IMR-90 (cell line): ENCODE measurements around the gene CPLX1. TPM values are rescaled to one million over a fixed set of nuclear protein-coding genes. Genes with fewer than 3 reads are reported as not detected.

Experiments used
- ATAC-seq: fragments of 200-7000 bp; cut with Tn5 transposase; 2 replicates; pipeline ENCODE4 v1.9.1; 2020; ENCODE audit warnings: low read depth, mild to moderate bottlenecking, moderate library complexity
- BruUV-seq: library from RNA; stranded (reverse); fragments of 400-500 nt; replicated peaks from 2 replicates; lab custom pipeline; 2021; lab: Mats Ljungman, UMichigan
- CTCF ChIA-PET: fragments of 300-600 bp; formaldehyde crosslinking; extraction: SDS; loops from one replicate; lab custom pipeline; 2021; ENCODE audit warnings: antibody characterized with exemption; lab: Yijun Ruan, JAX
- POLR2A ChIA-PET: fragments of 300-600 bp; sonication (Branson Sonifier 250); formaldehyde crosslinking; loops from one replicate; lab custom pipeline; 2022; ENCODE audit warnings: antibody characterized with exemption; ENCODE audit not compliant: unreplicated experiment; lab: Charles Lee
- DNase-seq: peaks from one replicate; pipeline ENCODE4 v3.0.0; 2013
- H2AFZ ChIP-seq: replicated peaks from 2 replicates; pipeline ENCODE3; 2013; ENCODE audit warnings: low read length, mild to moderate bottlenecking; ENCODE audit not compliant: poor library complexity
- H2AK5ac ChIP-seq: 2 replicates; pipeline ENCODE4 v1.6.1; 2013; ENCODE audit warnings: low read depth, low read length, inconsistent platforms
- H2AK9ac ChIP-seq: replicated peaks from 2 replicates; pipeline ENCODE3; 2013; ENCODE audit warnings: mild to moderate bottlenecking, low read depth, low read length, moderate library complexity; ENCODE audit not compliant: poor library complexity
- H2BK120ac ChIP-seq: 2 replicates; pipeline ENCODE4 v1.6.1; 2013; ENCODE audit warnings: low read depth, low read length, inconsistent platforms
- H2BK15ac ChIP-seq: 3 replicates; pipeline ENCODE4 v1.6.1; 2013; ENCODE audit warnings: low read depth, low read length, inconsistent platforms
- H2BK20ac ChIP-seq: 2 replicates; pipeline ENCODE4 v1.6.1; 2013; ENCODE audit warnings: low read depth, mild to moderate bottlenecking, inconsistent platforms, low read length, moderate library complexity
- H2BK5ac ChIP-seq: 2 replicates; pipeline ENCODE4 v1.6.1; 2013; ENCODE audit warnings: mild to moderate bottlenecking, low read depth, low read length, inconsistent platforms; ENCODE audit not compliant: poor library complexity, severe bottlenecking
- H3K14ac ChIP-seq: replicated peaks from 2 replicates; pipeline ENCODE4 v1.6.1; 2013; ENCODE audit warnings: low read depth, low read length, inconsistent platforms
- H3K18ac ChIP-seq: 2 replicates; pipeline ENCODE4 v1.6.1; 2013; ENCODE audit warnings: low read depth, low read length, control low read depth
- H3K23ac ChIP-seq: 2 replicates; pipeline ENCODE4 v1.6.1; 2013; ENCODE audit warnings: low read depth, low read length, inconsistent platforms
- H3K27ac ChIP-seq: 2 replicates; pipeline ENCODE4 v1.5.1; 2013; ENCODE audit warnings: mild to moderate bottlenecking, control low read depth, low read length; ENCODE audit not compliant: insufficient read depth
- H3K27me3 ChIP-seq: 2 replicates; pipeline ENCODE4 v1.6.1; 2013; ENCODE audit warnings: low read length; ENCODE audit not compliant: control insufficient read depth, insufficient read depth
- H3K36me3 ChIP-seq: 2 replicates; pipeline ENCODE4 v1.6.1; 2013; ENCODE audit warnings: low read length, mixed read lengths; ENCODE audit not compliant: control insufficient read depth, insufficient read depth
- H3K4ac ChIP-seq: 2 replicates; pipeline ENCODE4 v1.6.1; 2013; ENCODE audit warnings: low read depth, low read length, inconsistent platforms
- H3K4me1 ChIP-seq: 2 replicates; pipeline ENCODE4 v1.6.1; 2013; ENCODE audit warnings: low read length, mixed read lengths; ENCODE audit not compliant: control insufficient read depth, insufficient read depth
- H3K4me2 ChIP-seq: 2 replicates; pipeline ENCODE4 v1.6.1; 2013; ENCODE audit warnings: low read depth, mild to moderate bottlenecking, control low read depth, low read length, moderate library complexity
- H3K4me3 ChIP-seq: 2 replicates; pipeline ENCODE4 v1.5.1; 2013; ENCODE audit warnings: low read depth, mild to moderate bottlenecking, control low read depth, low read length, moderate library complexity; ENCODE audit not compliant: insufficient read depth
- H3K56ac ChIP-seq: 2 replicates; pipeline ENCODE4 v1.6.1; 2013; ENCODE audit warnings: low read length, inconsistent platforms; ENCODE audit not compliant: insufficient read depth; ENCODE audit errors: extremely low read depth
- H3K79me1 ChIP-seq, 2 experiments: 2 replicates each; pipeline ENCODE4 v1.6.1; 2013; ENCODE audit warnings: low read length in 2 of 2, inconsistent platforms in 1 of 2, low read depth in 1 of 2
- H3K9ac ChIP-seq: 2 replicates; pipeline ENCODE4 v1.6.1; 2013; ENCODE audit warnings: low read depth, low read length, control low read depth
- H3K9me1 ChIP-seq: 2 replicates; pipeline ENCODE4 v1.6.1; 2013; ENCODE audit warnings: low read length, inconsistent platforms; ENCODE audit not compliant: insufficient read depth
- H3K9me3 ChIP-seq: 2 replicates; pipeline ENCODE4 v1.6.1; 2013; ENCODE audit warnings: low read length; ENCODE audit not compliant: control insufficient read depth, insufficient read depth
- H4K20me1 ChIP-seq: 2 replicates; pipeline ENCODE4 v1.6.1; 2013; ENCODE audit warnings: low read length, inconsistent platforms; ENCODE audit not compliant: insufficient read depth
- H4K5ac ChIP-seq: 2 replicates; pipeline ENCODE4 v1.6.1; 2013; ENCODE audit warnings: mild to moderate bottlenecking, low read depth, low read length, control low read depth
- H4K8ac ChIP-seq, 2 experiments: 2 replicates each; pipeline ENCODE4 v1.6.1; 2013; ENCODE audit warnings: low read depth in 2 of 2, low read length in 2 of 2, control low read depth in 1 of 2, inconsistent platforms in 1 of 2
- H4K91ac ChIP-seq: 2 replicates; pipeline ENCODE4 v1.6.1; 2013; ENCODE audit warnings: low read depth, low read length, inconsistent platforms; ENCODE audit not compliant: insufficient read depth
- BHLHE40 ChIP-seq: fragments of 150-350 bp; IDR thresholded peaks from 2 replicates; pipeline ENCODE4 v1.6.1; 2016; ENCODE audit warnings: mild to moderate bottlenecking, low read depth, low read length
- CEBPB ChIP-seq: IDR thresholded peaks from 2 replicates; pipeline ENCODE4 v1.6.1; 2012; ENCODE audit warnings: low read depth, low read length, improper control_type of control experiment
- CHD1 ChIP-seq: IDR thresholded peaks from 2 replicates; pipeline ENCODE4 v1.6.1; 2012; ENCODE audit warnings: low read depth, low read length, improper control_type of control experiment
- CTCF ChIP-seq: conservative IDR thresholded peaks from 2 replicates; pipeline ENCODE4 v1.5.1; 2012; ENCODE audit warnings: mild to moderate bottlenecking, low read depth, low read length, improper control_type of control experiment
- FOS ChIP-seq: fragments of 150-350 bp; IDR thresholded peaks from 2 replicates; pipeline ENCODE4 v1.6.1; 2016; ENCODE audit warnings: low read depth, low read length
- MAFK ChIP-seq: IDR thresholded peaks from 2 replicates; pipeline ENCODE4 v1.6.1; 2012; ENCODE audit warnings: low read depth, low read length, improper control_type of control experiment
- MAZ ChIP-seq: IDR thresholded peaks from 2 replicates; pipeline ENCODE4 v1.6.1; 2012; ENCODE audit warnings: low read depth, mild to moderate bottlenecking, low read length, improper control_type of control experiment, moderate library complexity, borderline replicate concordance
- MXI1 ChIP-seq: IDR thresholded peaks from 2 replicates; pipeline ENCODE4 v1.6.1; 2012; ENCODE audit warnings: low read depth, mild to moderate bottlenecking, low read length, moderate library complexity, borderline replicate concordance
- NFE2L2 ChIP-seq: fragments of 150-350 bp; IDR thresholded peaks from 2 replicates; pipeline ENCODE4 v1.6.1; 2016; ENCODE audit warnings: low read depth, mild to moderate bottlenecking, low read length
- POLR2A ChIP-seq: IDR thresholded peaks from 2 replicates; pipeline ENCODE4 v1.6.1; 2012; ENCODE audit warnings: mild to moderate bottlenecking, low read depth, low read length
- RAD21 ChIP-seq: IDR thresholded peaks from 2 replicates; pipeline ENCODE4 v1.6.1; 2012; ENCODE audit warnings: low read length, improper control_type of control experiment
- RCOR1 ChIP-seq: IDR thresholded peaks from 2 replicates; pipeline ENCODE4 v1.6.1; 2012; ENCODE audit warnings: mild to moderate bottlenecking, low read length, improper control_type of control experiment; ENCODE audit not compliant: insufficient replicate concordance
- SMC3 ChIP-seq: fragments of 150-350 bp; IDR thresholded peaks from 2 replicates; pipeline ENCODE4 v1.6.1; 2016; ENCODE audit warnings: low read depth, mild to moderate bottlenecking, antibody characterized with exemption, low read length, moderate library complexity
- USF2 ChIP-seq: fragments of 150-350 bp; IDR thresholded peaks from 2 replicates; pipeline ENCODE4 v1.6.1; 2017; ENCODE audit warnings: mild to moderate bottlenecking, antibody characterized with exemption, low read length, low read depth
- WGBS, 2 experiments: methylation state at CpG; one replicate each; pipeline versions ENCODE4 v1.1.5 to v1.1.7; 2013; ENCODE audit warnings: missing lambda C conversion rate in 2 of 2; ENCODE audit not compliant: insufficient read length in 1 of 2; ENCODE audit errors: extremely low coverage in 2 of 2; 5-methylcytosine and 5-hydroxymethylcytosine counted together
- dilution Hi-C: fragments of 300-500 bp; cut with HindIII; formaldehyde crosslinking; loops from one replicate; pipeline ENCODE4 v1.14.3; 2018; ENCODE audit warnings: low sequenced_read_pairs; ENCODE audit not compliant: unreplicated experiment
- in situ Hi-C: fragments of 300-500 bp; cut with MboI; formaldehyde crosslinking; loops from 3 replicates; pipeline ENCODE4 v1.14.3; 2019; ENCODE audit warnings: low sequenced_read_pairs, inconsistent platforms, mixed read lengths
- intact Hi-C: fragments of 100-400 bp; cut with micrococcal nuclease; formaldehyde crosslinking; loops from 2 replicates; pipeline ENCODE4 v1.10.0; 2022
- polyA plus RNA-seq, 3 experiments: library from polyadenylated mRNA; depleted of rRNA; stranded (reverse); fragments of >200 nt; gene quantifications; 2 replicates each; pipeline ENCODE4 v1.2.3, GENCODE V29; 2012; ENCODE audit warnings: low replicate concordance in 1 of 3
- total RNA-seq: library from RNA; depleted of rRNA; stranded (reverse); fragments of >200 nt; gene quantifications from 2 replicates; pipeline ENCODE4 v1.2.3, GENCODE V29; 2012

CPLX1 gene
- total and polyA plus RNA-seq, 2 of the 4 experiments (the other 2 are of a cell fraction), result 0.05 TPM; not detected in 1

GRCh38 chr4:766559-767283 lies 59.2 kb downstream of the CPLX1 start (continued):
- TF ChIP-seq NFE2L2, result no peak

GRCh38 chr4:766152-766515 lies 59.8 kb downstream of the CPLX1 start:
- POLR2A ChIA-PET, result no interaction called here
- Histone ChIP-seq H3K36me3 (peaks cover 70% of the 10 kb centered on the region), H4K20me1 (peaks cover 92% of the 10 kb centered on the region), H3K4me2 (no peak overlapping the region), H3K27ac (no peak overlapping the region), H3K4me1 (peaks cover 2% of the 10 kb centered on the region; the same call in 1 of the 2 replicates), H3K9me3 (no peaks in the 10 kb centered on the region), H3K56ac (no peak overlapping the region), H3K18ac (no peak overlapping the region), H2BK120ac (no peak overlapping the region), H3K79me1 (peaks cover 20 to 84% of the 10 kb centered on the region in 2 experiments), H3K23ac (no peak overlapping the region), H3K4ac (no peak overlapping the region), H4K8ac (no peak overlapping the region), H2BK20ac (no peak overlapping the region), H3K9me1 (peaks cover 14% of the 10 kb centered on the region), H4K5ac (no peak overlapping the region), H3K9ac (no peak overlapping the region), H3K14ac (no peak overlapping the region), H3K27me3 (no peaks in the 10 kb centered on the region), H2BK15ac (no peak overlapping the region), H3K4me3 (no peak overlapping the region), H2AFZ (no peak overlapping the region), H4K91ac (no peak overlapping the region), H2AK5ac (no peak overlapping the region), H2BK5ac (no peak overlapping the region), H2AK9ac (no peak overlapping the region)
- DNase-seq (peak; percentile 56), ATAC-seq (peak; percentile 10; the same call in 1 of the 2 replicates)
- CTCF ChIA-PET, result no interaction called here
- intact Hi-C loops (no loop called here), dilution Hi-C loops (no loop called here), in situ Hi-C loops (no loop called here)
- TF ChIP-seq USF2, result no peak
- TF ChIP-seq CEBPB, result no peak
- no peak for TF ChIP-seq MAZ
- TF ChIP-seq MXI1, result no peak
- no peak for TF ChIP-seq FOS
- TF ChIP-seq BHLHE40, result no peak
- TF ChIP-seq RCOR1, result no peak
- no peak for TF ChIP-seq POLR2A
- no peak for TF ChIP-seq SMC3
- no peak for TF ChIP-seq MAFK
- no peak for TF ChIP-seq RAD21
- no peak for TF ChIP-seq CHD1
- TF ChIP-seq NFE2L2, result no peak
- no peak for TF ChIP-seq CTCF
- BruUV-seq, result no TSS peak
- WGBS, 2 experiments, result no CpG with 5 or more reads among the region's 7 CpGs
